HFFc6 (cell line): ENCODE results near the gene LEFTY2. TPM values are rescaled to one million over a fixed set of nuclear protein-coding genes. Genes with fewer than 3 reads are reported as not detected.
A peak's percentile ranks its signal among the peaks of the same experiment; 100 is the strongest.

ENCODE experiments used
- DNase-seq: peaks from one replicate; pipeline ENCODE4 v3.0.0-alpha.2; 2018
- H3K27ac Mint-ChIP-seq: 2 replicates; pipeline ENCODE4 v1.8.0; 2020; ENCODE audit warnings: mild to moderate bottlenecking, mixed read lengths
- H3K27me3 Mint-ChIP-seq: 2 replicates; pipeline ENCODE4 v1.8.0; 2021; ENCODE audit warnings: mild to moderate bottlenecking, moderate library complexity, mixed read lengths; ENCODE audit not compliant: insufficient read depth
- H3K36me3 Mint-ChIP-seq: 2 replicates; pipeline ENCODE4 v1.8.0; 2021; ENCODE audit warnings: low read depth, mixed read lengths
- H3K4me1 Mint-ChIP-seq: 2 replicates; pipeline ENCODE4 v1.8.0; 2020; ENCODE audit warnings: low read depth, mixed read lengths
- H3K4me3 Mint-ChIP-seq: 2 replicates; pipeline ENCODE4 v1.8.0; 2020; ENCODE audit warnings: mild to moderate bottlenecking, moderate library complexity, mixed read lengths
- H3K9me3 Mint-ChIP-seq: 2 replicates; pipeline ENCODE4 v1.8.0; 2020; ENCODE audit warnings: mild to moderate bottlenecking, mixed read lengths
- total RNA-seq, 6 experiments: library from RNA; stranded (reverse); fragmentation: NEBNext Ultra II Directional; extraction: Animal tissue kit (Norgen Biotek cat#: 25700); gene quantifications; 2 replicates in 1 of 6; 3 replicates in 5 of 6; pipeline ENCODE4 v1.2.3, GENCODE V29; 2021
- TF ChIP-seq, protein P1 (sequence below): fragments of 200-600 bp; sonication (generic); IDR thresholded peaks from 2 replicates; pipeline ENCODE4 v1.5.0; 2021; ENCODE audit warnings: antibody characterized with exemption, mild to moderate bottlenecking

Gene LEFTY2
- total RNA-seq, 6 experiments from 2014 or later = not detected

DNA sequence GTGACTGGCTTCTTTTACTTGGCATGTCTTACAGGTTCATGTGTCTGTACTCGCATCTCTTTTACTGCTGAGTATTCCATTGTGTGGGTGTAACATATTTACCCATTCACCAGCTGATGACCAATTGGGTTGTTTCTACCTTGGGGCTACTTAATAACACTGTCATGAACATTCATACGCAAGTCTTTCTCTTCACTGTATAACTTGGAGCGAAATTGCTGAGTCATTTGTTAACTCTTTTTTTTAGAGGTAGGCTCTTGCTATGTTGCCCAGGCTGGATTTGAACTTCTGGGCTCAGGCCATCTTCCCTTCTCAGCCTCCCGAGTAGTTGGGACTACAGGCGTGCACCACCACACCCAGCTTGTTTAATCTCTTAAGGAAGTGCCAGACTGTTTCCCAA is 23.5 kb downstream of the LEFTY2 start:
- H3K27ac Mint-ChIP-seq = peak overlapping the region; percentile 22
- H3K27me3 Mint-ChIP-seq = no peaks in the 10 kb centered on the region; the same call in 1 of the 2 replicates
- no peak for DNase-seq
- peaks cover 33% of the 10 kb centered on the region for H3K4me1 Mint-ChIP-seq
- TF ChIP-seq, protein P1, sequence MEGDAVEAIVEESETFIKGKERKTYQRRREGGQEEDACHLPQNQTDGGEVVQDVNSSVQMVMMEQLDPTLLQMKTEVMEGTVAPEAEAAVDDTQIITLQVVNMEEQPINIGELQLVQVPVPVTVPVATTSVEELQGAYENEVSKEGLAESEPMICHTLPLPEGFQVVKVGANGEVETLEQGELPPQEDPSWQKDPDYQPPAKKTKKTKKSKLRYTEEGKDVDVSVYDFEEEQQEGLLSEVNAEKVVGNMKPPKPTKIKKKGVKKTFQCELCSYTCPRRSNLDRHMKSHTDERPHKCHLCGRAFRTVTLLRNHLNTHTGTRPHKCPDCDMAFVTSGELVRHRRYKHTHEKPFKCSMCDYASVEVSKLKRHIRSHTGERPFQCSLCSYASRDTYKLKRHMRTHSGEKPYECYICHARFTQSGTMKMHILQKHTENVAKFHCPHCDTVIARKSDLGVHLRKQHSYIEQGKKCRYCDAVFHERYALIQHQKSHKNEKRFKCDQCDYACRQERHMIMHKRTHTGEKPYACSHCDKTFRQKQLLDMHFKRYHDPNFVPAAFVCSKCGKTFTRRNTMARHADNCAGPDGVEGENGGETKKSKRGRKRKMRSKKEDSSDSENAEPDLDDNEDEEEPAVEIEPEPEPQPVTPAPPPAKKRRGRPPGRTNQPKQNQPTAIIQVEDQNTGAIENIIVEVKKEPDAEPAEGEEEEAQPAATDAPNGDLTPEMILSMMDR = no peak
- H3K36me3 Mint-ChIP-seq = peaks cover 8% of the 10 kb centered on the region
- H3K4me3 Mint-ChIP-seq = no peak overlapping the region
- no peaks in the 10 kb centered on the region for H3K9me3 Mint-ChIP-seq

DNA sequence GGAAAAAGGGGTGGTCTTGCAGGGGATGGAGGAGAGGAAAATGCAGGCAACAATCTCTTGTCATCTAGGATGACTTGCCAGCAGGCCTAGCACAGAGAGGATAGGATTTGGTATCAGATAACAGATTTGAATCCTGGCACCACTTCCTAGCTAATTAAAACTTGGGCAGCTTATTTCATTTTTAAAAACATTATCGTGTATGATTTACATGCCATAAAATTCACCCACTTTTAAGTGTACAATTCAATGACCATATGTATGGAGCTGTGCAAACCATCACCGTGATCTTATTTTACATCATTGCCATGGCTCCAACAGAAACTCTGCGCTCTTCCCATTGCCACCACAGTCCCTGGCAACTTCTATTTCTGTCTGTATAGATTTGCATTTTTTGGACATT is 23.9 kb downstream of the LEFTY2 start:
- peaks cover 31% of the 10 kb centered on the region for H3K4me1 Mint-ChIP-seq
- H3K9me3 Mint-ChIP-seq = no peaks in the 10 kb centered on the region
- H3K27ac Mint-ChIP-seq = peak overlapping the region; percentile 22
- TF ChIP-seq, protein P1 = no peak
- H3K4me3 Mint-ChIP-seq = no peak overlapping the region
- H3K27me3 Mint-ChIP-seq = no peaks in the 10 kb centered on the region; the same call in 1 of the 2 replicates
- H3K36me3 Mint-ChIP-seq = peaks cover 8% of the 10 kb centered on the region
- no peak for DNase-seq

DNA sequence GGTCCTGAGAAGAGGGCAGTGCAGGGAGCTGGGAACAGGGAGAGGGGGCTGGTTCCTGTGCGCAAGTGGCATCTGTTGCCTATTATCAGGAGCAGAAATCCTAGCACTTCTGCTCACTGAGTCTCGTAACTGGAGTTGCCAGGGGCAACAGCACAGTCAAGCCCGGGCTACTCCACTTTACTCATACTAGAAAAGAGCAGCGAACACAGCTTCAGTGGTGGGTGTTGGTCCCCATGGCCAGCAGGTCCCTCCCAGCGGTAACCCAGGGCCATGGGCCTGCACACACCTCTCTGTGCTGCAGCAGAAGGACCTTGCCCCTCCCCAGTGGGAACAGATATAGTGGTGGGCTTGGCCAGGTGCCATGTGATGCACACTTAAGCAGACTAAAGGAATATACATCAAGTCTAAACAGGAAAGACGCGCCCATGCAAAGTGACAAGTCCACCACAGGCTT is 25.5 kb downstream of the LEFTY2 start:
- H3K9me3 Mint-ChIP-seq = no peaks in the 10 kb centered on the region
- no peaks in the 10 kb centered on the region; the same call in 1 of the 2 replicates for H3K27me3 Mint-ChIP-seq
- TF ChIP-seq, protein P1 = no peak
- DNase-seq = peak; percentile 10
- H3K36me3 Mint-ChIP-seq = peaks cover 8% of the 10 kb centered on the region
- peaks cover 25% of the 10 kb centered on the region for H3K4me1 Mint-ChIP-seq
- no peak overlapping the region for H3K4me3 Mint-ChIP-seq
- H3K27ac Mint-ChIP-seq = no peak overlapping the region

DNA sequence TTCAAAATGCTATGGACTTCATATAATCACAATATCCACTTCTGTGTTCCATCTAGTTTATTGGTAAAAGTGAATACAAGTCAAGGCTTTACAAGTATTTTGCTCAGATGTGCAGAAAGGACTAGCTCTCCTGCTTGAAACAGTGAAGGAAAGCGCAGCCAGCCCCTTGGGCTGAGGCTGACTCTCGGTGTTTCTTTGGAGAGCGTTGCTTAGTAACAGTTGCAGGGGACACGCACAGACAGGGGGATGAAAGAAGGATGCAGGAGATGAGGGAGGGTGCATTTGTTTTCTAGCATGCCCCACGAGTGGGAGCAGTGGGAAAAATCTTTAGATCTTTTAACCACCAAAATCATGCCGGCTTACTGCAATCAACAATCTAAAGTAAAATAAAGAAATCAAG is 26.1 kb downstream of the LEFTY2 start:
- Mint-ChIP-seq H3K36me3 (peaks cover 8% of the 10 kb centered on the region), H3K27ac (no peak overlapping the region), H3K9me3 (no peaks in the 10 kb centered on the region), H3K4me3 (no peak overlapping the region), H3K4me1 (peaks cover 19% of the 10 kb centered on the region), H3K27me3 (no peaks in the 10 kb centered on the region; the same call in none of the 2 replicates)
- TF ChIP-seq, protein P1 = no peak
- DNase-seq = no peak

DNA sequence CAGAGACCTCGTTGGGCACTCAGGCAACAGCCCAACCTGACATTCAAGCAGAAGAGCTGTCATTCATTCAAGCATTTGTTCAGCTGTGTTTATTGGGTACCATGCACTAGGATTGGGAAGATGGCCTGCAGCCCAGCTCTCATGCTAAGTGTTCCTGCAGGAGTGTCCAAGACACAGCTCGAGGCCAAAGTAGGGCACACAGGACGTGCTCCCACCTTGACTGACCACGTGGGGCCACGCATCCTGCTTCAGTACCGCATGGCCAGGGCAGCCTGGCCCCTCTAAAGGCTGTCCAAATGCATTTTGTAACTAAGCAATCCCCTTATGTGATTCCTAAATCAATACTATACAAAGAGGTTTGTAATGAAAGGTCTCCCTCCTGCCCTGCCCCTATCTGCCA is 26.6 kb downstream of the LEFTY2 start:
- peaks cover 14% of the 10 kb centered on the region for H3K4me1 Mint-ChIP-seq
- no peaks in the 10 kb centered on the region for H3K9me3 Mint-ChIP-seq
- no peak for DNase-seq
- TF ChIP-seq, protein P1 = no peak
- no peak overlapping the region for H3K27ac Mint-ChIP-seq
- H3K4me3 Mint-ChIP-seq = no peak overlapping the region
- H3K36me3 Mint-ChIP-seq = peaks cover 8% of the 10 kb centered on the region
- H3K27me3 Mint-ChIP-seq = no peaks in the 10 kb centered on the region; the same call in none of the 2 replicates
